SKM-1 treated with dmso at 0.1 percent for 144 hours (cell line): ENCODE measurements around the gene KANSL2.
A peak's percentile ranks its signal among the peaks of the same experiment; 100 is the strongest.
"Not testable (repeated sequence)": the region's sequence is repeated elsewhere in the genome, so short reads cannot be mapped to it uniquely, and the experiment has no call there.

Source experiments
- DNase-seq: peaks from one replicate; lab custom pipeline; 2025; ENCODE audit not compliant: unreplicated experiment; lab: John Stamatoyannopoulos, UW

The KANSL2 gene, protein sequence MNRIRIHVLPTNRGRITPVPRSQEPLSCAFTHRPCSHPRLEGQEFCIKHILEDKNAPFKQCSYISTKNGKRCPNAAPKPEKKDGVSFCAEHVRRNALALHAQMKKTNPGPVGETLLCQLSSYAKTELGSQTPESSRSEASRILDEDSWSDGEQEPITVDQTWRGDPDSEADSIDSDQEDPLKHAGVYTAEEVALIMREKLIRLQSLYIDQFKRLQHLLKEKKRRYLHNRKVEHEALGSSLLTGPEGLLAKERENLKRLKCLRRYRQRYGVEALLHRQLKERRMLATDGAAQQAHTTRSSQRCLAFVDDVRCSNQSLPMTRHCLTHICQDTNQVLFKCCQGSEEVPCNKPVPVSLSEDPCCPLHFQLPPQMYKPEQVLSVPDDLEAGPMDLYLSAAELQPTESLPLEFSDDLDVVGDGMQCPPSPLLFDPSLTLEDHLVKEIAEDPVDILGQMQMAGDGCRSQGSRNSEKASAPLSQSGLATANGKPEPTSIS

DNA sequence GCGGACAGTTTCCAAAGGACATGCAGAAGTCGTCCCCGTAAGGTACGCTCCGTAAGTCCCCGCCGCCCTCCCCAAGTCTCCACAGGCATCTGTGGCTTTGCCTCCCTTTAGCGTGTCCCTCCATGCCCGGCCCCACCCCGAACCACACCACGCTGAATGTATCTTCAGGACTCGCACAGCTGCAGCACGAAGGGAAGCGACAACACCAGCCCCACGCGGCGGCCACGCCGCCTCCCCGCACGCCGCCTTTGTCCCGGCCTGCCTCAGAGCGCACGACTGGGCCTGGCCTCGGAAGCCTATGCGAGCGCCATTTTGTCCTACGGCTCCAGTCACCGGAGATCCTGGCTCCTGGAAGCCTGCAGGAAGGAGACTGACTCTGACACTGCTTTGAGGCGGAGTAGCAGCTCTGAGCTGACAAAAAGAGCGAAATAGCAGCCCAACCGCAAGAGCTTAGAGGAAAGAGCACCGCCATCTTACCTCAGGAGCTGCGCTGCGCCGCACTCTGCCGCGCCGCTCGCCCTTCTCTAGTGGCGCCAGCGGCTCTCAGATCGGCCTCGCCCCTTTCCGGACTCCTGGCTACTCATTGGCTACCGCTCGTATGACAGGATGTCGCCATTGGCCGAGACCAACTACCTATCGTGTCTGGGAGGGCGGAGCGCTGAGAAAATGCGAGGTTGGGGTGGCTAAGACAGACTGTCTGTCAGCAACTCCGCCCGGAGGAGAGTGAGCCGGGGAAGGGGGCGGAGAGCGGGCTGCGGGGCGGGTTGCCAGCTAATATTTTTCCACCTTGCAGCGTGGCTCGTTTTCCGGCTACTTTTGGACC, at the start of gene KANSL2:
Gene KANSL2, minus strand, starts transcription at position 529 of the 823 bp plus-strand sequence. CDS start 606 bp downstream, outside the sequence.
- peak; percentile 91 for DNase-seq

DNA sequence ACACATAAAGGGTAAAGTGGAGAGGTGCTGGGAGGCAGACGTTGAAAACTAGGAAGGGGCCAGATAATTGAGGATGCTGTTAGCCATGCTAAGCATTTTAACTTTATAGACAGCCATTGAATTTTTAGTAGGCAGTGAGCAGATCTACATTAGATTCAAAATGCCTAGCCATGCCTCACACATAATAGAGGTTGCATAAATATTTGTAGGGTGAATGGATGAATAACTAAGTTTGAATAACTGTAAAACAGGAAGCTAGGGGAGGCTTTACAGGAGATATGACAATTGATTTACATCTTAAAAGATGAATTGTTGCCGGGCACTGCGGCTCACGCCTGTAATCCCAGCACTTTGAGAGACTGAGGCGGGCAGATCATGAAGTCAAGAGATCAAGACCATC, 46.8 kb upstream of the KANSL2 start:
- DNase-seq, result no peak

DNA sequence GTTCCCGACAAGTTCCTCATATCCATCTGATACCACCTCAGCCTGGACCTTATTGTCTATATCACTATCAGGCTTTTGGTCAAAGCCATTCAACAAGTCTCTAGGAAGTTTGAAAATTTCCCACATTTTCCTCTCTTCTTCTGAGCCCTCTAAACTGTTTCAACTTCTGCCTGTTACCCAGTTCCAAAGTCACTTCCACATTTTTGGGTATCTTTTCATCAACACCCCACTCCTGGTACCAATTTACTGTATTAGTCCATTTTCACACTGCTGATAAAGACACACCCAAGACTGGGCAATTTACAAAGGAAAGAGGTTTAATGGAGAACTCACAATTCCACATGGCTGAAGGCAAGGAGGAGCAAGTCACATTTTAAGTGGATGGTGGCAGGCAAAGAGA, 38.7 kb upstream of the KANSL2 start:
- not testable (repeated sequence) for DNase-seq

DNA sequence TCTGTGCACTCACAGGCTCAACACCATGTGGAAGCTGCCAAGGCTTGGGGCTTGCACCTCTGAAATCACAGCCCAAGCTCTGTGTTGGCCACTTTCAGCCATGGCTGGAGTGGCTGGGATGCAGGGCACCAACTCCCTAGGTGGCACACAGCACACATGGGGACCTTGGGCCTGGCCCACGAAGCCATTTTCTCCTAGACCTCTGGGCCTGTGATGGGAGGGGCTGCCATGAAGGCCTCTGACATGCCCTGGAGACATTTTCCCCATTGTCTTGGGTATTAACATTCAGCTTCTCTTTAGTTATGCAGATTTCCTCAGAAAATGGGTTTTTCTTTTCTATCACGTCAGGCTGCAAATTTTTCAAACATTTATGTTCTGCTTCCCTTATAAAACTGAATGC, 38.1 kb upstream of the KANSL2 start:
- not testable (repeated sequence) for DNase-seq

DNA sequence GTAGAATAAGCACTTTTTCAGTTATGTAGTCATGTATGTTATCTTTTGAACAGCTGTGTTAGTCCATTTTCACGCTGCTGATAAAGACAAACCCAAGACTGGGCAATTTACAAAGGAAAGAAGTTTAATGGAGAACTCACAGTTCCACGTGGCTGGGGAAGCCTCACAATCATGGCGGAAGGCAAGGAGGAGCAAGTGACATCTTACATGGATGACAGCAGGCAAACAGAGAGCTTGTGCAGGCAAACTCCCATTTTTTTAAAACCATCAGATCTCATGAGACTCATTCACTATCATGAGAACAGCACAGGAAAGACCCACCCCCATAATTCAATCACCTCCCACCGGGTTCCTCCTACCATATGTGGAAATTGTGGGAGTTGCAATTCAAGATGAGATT, 37.0 kb upstream of the KANSL2 start:
- DNase-seq, result not testable (repeated sequence)

DNA sequence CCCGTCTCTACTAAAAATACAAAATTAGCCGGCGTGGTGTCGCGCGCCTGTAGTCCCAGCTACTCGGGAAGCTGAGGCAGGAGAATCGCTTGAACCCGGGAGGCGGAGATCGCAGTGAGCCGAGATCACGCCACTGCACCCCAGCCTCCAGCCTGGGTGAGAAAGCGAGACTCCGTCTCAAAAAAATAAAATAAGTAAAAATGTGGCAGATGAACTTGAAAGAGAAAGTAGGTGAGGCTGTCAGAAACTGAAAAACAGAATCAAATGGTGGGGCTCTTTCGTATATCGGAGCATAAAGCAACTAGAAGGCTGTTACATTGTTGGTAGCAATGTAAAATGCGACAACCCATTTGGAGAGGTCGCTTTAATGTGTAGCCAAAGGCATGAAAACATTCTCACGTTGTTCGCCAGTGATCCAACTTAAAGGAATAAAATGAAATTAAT, 35.2 kb upstream of the KANSL2 start:
- no peak for DNase-seq

DNA sequence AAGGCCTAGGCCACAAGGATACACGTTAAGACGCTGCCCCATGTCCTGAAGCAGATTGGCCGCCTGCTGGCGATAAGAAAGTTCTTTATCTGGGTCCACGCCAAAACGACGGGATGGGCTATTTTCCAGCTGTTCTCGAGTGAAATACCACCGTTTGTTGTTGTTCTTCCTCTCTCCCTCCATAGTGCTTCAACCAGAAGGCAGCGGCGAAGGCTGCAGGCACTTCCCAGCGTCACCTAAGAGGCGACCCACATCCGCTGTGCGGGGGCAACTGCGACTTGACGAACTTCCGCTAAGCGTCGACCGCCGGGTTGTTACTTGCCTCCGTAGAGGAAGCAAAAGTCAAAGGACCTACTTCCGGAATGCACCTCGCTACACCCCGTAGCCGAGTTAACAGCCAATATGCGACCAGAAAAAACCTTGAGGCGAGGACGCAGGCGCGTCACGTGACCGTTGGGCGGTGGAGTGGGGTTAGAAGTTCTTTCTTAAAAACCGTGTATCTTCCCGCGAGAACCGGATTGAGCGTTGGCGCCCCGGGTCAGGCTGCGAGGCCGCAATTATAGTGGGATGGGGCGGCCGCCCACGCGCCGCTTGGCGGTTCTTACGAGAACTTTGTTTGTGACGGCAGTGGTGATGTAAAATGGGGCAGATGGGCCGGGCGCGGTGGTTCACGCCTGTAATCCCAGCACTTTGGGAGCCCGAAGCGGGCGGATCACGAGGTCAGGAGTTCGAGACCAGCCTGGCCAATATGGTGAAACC, 34.6 kb upstream of the KANSL2 start, which contains the start of gene CCNT1:
Gene CCNT1, minus strand, starts transcription at position 215 of the 759 bp plus-strand sequence. Its CDS starts 32 bp downstream, at position 183.
- peak; percentile 86 for DNase-seq

DNA sequence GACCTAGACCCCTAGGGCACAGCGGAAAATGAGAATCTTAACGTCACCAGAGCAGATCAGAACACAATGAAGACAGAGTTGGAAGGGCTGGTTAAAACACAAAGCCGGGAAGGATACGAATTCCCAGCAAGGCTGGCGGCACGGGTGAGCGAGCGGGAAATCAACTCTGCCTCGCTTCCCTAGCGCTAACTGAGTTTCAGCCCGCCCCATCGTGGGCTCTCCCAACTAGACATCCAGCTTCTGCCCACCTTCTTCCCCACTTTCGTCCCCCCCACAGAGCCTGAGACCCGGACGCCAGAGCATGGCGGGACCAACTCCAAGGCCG, 34.1 kb upstream of the KANSL2 start:
- DNase-seq, result no peak

DNA sequence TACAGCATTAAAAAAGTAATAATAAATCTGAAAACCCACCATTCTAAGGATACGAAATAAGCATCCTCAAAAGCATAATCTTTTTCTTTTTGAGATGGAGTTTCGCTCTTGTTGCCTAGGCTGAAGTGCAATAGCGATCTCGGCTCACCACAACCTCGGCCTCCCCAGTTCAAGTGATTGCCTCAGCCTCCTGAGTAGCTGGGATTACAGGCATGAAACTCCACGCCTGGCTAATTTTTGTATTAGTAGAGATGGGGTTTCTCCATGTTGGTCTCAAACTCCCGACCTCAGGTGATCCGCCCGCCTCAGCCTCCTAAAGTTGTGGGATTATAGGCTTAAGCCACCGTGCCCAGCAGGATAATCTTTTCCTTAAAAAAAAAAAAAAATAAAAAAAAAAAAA, 30.2 kb upstream of the KANSL2 start:
- no peak for DNase-seq

DNA sequence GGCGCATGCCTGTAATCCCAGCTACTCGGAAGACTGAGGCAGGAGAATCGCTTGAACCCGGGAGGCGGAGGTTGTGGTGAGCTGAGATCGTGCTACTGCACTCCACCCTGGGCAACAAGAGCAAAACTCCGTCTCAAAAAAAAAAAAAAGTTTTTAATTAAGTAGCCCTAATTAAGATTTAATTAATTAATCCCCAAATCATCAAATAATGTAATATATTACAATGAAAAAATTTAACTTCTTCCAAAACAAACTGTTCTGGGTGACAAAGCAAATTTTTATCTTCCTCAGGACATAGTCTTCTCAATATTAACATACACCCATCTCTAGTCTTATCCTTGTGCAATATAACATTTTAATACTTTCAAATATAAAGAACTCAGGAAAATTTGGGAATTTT, 16.8 kb upstream of the KANSL2 start:
- not testable (repeated sequence) for DNase-seq

DNA sequence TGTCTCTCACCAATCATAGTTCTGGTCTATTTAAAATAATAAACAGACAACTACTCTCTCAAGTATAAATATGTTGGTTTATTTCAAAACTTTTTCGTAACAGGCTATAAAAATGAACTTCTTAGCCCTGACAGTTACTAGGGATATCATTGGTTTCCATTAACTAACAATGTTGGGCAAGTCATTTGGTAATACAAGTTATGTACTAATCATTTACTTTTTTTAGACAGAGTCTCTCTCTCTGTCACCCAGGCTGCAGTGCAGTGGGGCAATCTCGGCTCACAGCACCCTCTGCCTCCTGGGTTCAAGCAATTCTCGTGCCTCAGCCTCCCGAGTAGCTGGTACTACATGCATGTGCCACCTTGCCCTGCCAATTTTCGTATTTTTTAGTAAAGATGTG, 14.6 kb upstream of the KANSL2 start:
- no peak for DNase-seq

DNA sequence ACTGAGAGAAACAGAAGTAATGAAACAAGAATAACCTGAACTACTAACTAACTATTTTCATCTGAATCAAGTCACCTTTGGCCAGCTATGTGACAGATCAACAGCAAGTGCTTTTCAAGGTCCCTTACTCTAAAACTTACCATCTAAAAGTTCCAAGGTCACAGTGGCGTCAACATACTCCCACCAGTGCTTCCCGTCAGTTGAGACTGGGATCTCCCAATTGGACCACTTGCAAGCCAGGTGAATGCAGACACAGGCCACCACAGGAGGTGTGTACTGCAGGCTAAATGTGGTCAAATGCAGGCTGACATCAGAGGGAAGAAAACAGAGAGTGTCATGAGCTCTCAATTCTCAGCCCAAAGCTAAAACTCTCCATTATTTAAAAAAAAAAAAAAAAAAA, 13.8 kb upstream of the KANSL2 start:
- no peak for DNase-seq

DNA sequence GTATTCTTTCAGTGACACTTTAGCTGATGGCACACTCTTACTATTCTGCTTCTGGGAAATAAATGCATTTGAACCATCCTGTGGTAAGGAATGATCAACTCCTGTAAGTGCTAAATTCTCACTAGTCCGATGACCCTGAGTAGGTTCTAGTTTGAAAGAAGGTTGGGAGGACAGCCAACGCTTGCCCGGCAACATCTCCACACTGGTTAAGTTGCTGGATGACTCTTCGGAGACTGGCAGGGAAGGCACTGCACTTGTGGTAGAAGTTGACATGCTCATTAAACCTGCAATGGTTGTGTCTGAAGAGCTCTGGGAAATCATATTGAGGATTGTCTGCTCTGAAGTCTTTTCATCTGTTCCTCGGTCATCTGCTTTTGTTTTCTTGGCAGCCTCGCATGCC, 12.0 kb upstream of the KANSL2 start:
- DNase-seq, result no peak

DNA sequence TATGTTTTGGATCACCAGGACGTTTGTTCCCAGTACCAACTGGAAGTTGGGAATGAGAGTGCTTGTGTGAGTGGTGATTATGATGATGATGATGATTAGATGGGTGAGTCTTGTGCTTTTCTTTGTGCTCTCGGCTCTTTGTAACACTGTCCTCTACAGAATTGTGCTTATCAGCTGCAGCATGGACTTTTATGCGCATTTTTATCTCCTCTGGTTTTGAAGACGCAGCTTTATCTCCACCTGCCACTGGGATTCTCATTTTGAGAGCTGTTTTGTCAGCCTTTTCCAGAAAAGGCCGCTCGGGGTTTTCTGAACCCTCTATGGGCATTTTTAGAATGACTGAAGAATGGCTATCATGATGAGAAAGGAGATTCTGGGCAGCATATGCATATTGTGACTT, 11.5 kb upstream of the KANSL2 start:
- DNase-seq, result no peak

DNA sequence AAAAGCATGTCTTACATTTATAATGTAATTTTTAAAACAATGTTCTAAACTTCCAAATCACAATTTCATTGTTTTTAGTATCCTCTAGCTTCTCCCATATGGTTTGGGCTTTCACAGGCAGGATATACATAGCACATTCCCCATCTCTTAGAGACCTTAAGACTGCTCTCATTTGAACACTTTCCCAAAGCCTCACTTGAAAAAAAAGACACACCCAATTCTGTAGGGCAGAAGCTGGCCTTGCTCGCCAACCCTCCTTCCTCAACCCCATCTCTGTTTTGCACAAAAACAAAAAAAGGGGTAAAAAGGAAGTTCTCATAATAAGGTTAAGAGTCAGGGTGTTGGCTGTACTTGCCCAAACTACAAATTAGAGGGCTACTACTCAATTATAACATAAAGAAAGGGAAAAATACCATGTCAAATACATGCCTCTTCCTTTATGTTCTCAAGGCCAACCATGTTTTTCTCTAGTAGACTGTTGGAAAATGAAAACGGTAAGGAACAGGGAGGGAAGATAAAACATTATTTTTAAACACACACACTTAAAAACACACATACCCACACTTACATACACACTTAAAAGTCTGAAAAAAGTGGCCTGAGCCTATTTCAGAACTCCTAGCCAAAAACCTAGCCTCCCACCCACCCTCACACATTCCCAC, 9.9 kb upstream of the KANSL2 start:
- DNase-seq, result no peak

DNA sequence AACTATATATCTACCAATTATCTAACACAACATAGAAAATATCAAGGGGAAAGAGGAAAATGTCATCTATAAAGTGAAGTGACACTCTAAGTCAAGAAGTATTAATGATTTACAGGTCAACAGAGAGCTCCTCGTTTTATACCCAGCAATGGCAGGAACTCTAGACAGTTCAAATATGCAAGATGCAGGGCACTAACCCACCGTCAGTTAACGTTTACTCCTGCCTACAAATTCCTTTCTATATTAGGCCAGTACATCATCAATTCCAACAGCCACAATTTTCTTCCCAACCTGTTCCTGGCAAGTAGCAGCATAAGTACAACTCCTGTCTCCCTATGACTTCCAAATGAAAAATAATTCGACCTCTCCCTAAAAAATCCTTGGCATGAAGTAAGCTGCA, 9.0 kb upstream of the KANSL2 start:
- no peak for DNase-seq

DNA sequence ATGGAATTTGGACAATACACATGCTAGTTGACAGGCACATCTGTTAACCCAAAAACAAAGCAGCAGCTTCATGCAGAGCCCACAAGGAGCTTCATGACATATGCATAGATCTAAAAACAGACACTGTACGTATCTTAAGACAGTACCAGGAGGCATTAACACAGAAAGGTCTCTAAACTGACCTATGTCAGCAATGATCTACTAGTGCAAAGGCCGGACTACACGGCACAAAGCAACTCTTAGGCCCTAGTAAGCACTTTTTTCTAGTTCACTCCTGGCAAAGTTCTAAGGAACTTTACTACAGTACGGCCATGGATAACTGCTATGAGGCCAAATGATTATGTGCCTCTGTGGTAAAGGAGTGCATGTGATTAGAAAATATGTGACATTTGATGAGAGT, 8.4 kb upstream of the KANSL2 start:
- no peak for DNase-seq

DNA sequence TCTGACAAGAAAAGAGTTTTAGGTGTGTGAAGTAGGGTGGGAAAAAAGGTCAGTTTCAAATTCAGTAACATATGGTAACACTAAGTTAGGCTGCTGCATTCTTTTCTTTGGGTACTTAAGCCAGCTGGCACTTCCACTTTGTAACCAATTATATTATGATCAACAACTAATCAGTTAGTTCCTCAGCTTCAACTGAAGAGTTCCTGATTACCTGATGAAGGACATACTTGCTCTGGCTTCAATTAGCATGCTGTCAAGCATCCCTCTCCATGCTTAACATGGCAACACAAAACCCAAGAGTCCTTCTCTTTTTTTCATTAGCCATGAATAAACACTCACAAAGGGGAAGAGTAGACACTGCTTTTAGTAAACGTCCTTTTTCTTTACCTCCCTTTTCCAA, 6.8 kb upstream of the KANSL2 start:
- no peak for DNase-seq

DNA sequence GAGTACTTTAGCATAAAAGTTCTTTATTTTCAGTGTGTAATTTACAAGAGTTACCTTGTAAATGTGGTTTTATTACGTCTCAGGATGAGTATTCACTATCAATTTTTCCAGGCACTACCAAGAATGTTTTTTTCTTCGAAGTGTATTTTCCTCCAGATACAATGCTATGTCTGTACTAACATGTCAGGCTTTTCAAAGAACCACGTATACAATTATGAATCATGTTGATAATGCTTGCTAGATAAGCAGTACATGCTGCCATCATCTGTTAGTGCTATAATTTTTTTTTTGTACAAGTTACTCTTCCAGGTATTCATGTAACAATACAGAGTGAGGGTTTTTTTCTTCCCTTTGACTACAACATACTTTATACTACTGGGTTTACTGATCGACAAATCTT, 5.6 kb upstream of the KANSL2 start:
- DNase-seq, result no peak

DNA sequence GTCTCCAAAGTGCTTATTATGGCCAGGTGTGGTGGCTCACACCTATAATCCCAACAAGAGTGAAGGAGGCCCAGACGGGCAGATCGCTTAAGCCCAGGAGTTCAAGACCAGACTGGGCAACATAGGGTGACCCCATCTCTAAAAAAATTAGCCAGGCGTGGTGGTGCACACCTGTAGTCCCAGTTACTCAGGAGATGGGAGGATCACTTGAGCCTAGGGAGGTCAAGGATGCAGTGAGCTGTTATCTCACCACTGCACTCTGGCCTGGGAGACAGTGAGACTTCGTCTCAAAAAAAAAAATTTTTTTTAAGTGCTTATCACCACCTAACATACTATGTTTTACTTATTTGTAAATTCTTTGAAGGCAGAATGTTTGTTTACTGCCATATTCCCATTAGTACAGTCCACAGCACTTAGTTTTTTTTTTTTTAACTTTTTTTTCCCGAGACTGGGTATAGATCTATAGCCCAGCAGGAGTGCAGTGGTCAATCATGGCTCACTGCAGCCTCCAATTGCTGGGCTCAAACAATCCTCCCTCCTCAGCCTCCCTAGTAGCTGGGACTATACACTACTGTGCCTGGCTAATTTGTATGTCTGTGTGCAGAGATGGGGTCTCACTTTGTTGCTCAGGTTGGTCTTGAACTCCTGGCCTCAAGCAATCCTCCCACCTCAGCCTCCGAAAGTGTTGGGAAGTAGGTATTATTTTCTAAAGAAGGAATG, 4.7 kb upstream of the KANSL2 start:
- DNase-seq, result no peak
